Measurements from ENCODE around the gene TMEM135. TPM values are rescaled to one million over a fixed set of nuclear protein-coding genes. Genes with fewer than 3 reads are reported as not detected.

Gene TMEM135
- total RNA-seq, 4 donors from 2014 or later = 7.9 to 38.7 (median 18.9) TPM

DNA sequence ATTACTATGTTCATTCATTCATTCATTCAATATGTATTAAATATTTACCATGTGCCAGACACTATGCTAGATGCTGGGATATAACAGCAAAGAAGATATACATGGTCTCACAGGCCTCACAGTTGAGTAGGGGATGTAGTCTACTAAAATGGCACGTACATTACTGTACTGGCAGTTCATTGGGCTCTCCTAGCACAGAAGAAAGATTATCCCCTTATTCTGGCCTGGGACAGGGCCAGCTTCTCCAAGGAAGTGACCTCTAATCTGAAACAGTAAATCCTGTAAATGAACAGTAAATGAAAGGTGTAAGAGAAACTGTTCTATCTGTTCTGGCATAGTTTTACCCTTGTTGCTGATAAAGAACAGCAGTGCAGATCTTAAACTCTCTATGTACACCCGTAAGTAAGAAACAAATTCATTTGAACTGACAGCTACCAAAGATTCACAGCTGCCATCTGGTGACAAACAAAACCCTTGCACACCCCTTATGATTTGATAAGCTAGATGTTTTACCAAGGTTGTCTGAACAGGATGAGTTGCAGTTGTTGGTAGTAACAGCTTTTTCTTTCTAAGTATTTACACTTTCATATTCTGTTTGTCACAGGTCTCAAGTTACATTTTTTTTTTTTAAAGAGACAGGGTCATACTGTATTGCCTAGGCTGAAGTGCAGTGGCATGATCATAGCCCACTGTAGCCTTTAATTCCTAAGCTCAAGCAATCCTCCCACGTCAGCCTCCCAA is 263.1 kb downstream of the TMEM135 start:
- Histone ChIP-seq H3K9me3 (no peaks in the 10 kb centered on the region), H3K4me1 (peaks cover 11 to 20% of the 10 kb centered on the region in 2 donors), H3K27me3 (no peaks in the 10 kb centered on the region), H3K27ac (peak overlapping the region in 3 of 4 donors; percentile 9 to 27 (median 19)), H3K4me3 (no peak overlapping the region), H3K36me3 (no peaks in the 10 kb centered on the region)
- no peak for TF ChIP-seq POLR2A (IDR thresholded peaks at IDR 0.05)
- no peak for TF ChIP-seq CTCF (IDR thresholded peaks at IDR 0.05 in 4 of 5, conservative IDR thresholded peaks at IDR 0.05 in 1 of 5)
- ATAC-seq (peak; percentile 34 to 55), DNase-seq (no peak)
- intact Hi-C loops (cut with DNase I; ENCODE audit: low total_unique reads) = no loop called here
- in situ Hi-C loops (cut with MboI; ENCODE audit: low sequenced_read_pairs in 4 of 4) = no loop called here

- no peaks in the 10 kb centered on the region for H3K36me3 ChIP-seq
- peaks cover 11 to 20% of the 10 kb centered on the region in 2 donors for H3K4me1 ChIP-seq
- in situ Hi-C loops (cut with MboI; ENCODE audit: low sequenced_read_pairs in 4 of 4) (no loop called here), intact Hi-C loops (cut with DNase I; ENCODE audit: low total_unique reads) (no loop called here)
- ATAC-seq = peak in 1 of 2 donors; percentile 73
- DNase-seq = no peak
- peak overlapping the region in 2 of 4 donors; percentile 26 to 44 for H3K27ac ChIP-seq
- no peaks in the 10 kb centered on the region for H3K9me3 ChIP-seq
- no peak for TF ChIP-seq POLR2A (IDR thresholded peaks at IDR 0.05)
- TF ChIP-seq CTCF (IDR thresholded peaks at IDR 0.05 in 4 of 5, conservative IDR thresholded peaks at IDR 0.05 in 1 of 5) = no peak
- no peaks in the 10 kb centered on the region for H3K27me3 ChIP-seq
- H3K4me3 ChIP-seq = no peak overlapping the region
Measured at GRCh38 chr11:87301785-87302540, 264.2 kb downstream of the TMEM135 start.

DNA sequence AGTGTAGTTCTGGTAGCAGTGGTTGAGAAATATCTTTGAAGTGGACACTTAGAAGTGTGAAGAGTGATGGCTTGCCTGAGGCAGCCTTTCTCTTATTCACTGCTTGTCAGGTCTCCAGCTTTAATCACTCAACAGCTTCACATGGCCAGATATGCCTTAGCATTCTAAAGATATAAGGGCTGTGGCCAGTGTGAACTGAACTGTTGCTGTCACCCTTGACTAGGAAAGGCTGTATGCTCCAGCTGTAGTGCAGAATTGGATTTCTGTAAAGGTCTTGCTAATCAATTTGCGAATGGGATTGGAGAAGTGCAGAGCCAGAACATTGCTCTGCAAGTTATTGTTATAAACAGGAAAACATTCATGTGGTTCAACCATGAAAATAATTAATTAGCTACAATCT is 266.7 kb downstream of the TMEM135 start:
- H3K27me3 ChIP-seq = no peaks in the 10 kb centered on the region
- H3K4me3 ChIP-seq = no peak overlapping the region
- H3K27ac ChIP-seq = no peak overlapping the region
- H3K9me3 ChIP-seq = no peaks in the 10 kb centered on the region
- no peaks in the 10 kb centered on the region for H3K36me3 ChIP-seq
- intact Hi-C loops (cut with DNase I; ENCODE audit: low total_unique reads) = no loop called here
- TF ChIP-seq CTCF (IDR thresholded peaks at IDR 0.05 in 4 of 5, conservative IDR thresholded peaks at IDR 0.05 in 1 of 5) (no peak), POLR2A (IDR thresholded peaks at IDR 0.05) (no peak)
- H3K4me1 ChIP-seq = peaks cover 11 to 20% of the 10 kb centered on the region in 2 donors
- DNase-seq (no peak), ATAC-seq (no peak)
- in situ Hi-C loops (cut with MboI; ENCODE audit: low sequenced_read_pairs in 4 of 4) = no loop called here

DNA sequence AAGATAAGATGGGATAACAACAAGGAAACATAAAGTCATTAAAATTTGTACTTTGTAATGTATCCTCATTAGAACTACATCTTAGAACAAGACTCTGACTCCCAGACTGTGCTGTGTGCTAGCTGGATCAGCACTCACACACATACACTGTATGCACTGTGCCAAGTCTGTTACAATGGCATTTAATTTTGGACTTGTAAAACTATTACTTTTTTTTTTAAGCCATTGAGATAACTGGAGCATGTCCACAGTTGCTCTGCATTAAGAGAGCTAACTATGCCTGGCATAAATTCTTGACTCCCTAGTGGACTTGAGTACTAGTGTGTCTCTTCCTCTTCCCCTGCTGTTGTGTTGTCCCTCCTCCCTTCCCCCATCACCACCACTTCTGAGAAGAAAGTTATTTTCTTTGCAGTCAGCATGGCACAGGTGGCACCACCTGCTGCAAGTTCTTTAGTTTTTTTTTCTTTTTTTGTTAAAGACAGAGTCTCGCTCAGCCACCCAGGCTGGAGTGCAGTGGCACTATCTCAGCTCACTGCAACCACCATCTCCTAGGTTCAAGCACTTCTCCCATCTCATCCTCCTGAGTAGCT is 268.6 kb downstream of the TMEM135 start:
- peak overlapping the region in 1 of 4 donors; percentile 21 for H3K27ac ChIP-seq
- no peak for TF ChIP-seq CTCF (IDR thresholded peaks at IDR 0.05 in 4 of 5, conservative IDR thresholded peaks at IDR 0.05 in 1 of 5)
- no peak for TF ChIP-seq POLR2A (IDR thresholded peaks at IDR 0.05)
- intact Hi-C loops (cut with DNase I; ENCODE audit: low total_unique reads) = no loop called here
- H3K9me3 ChIP-seq = no peaks in the 10 kb centered on the region
- no peaks in the 10 kb centered on the region for H3K36me3 ChIP-seq
- no peak for DNase-seq
- H3K4me3 ChIP-seq = no peak overlapping the region
- in situ Hi-C loops (cut with MboI; ENCODE audit: low sequenced_read_pairs in 4 of 4) = no loop called here
- H3K27me3 ChIP-seq = no peaks in the 10 kb centered on the region
- H3K4me1 ChIP-seq = peaks cover 0 to 6% of the 10 kb centered on the region in 2 donors
- no peak for ATAC-seq

Data from gastrocnemius medialis (tissue), 4 donors.